Sigmoid colon (tissue), 7 donors: Measurements from ENCODE around the gene SLC39A11. TPM values are rescaled to one million over a fixed set of nuclear protein-coding genes. Genes with fewer than 3 reads are reported as not detected.
"Not testable (repeated sequence)": the region's sequence is repeated elsewhere in the genome, so short reads cannot be mapped to it uniquely, and the experiment has no call there.

Source experiments
- DNase-seq: peaks from one replicate; pipeline ENCODE4 v3.0.0-alpha.2; 2019
- H3K27ac ChIP-seq, 4 donors: fragments of 200-600 bp; sonication (generic); one replicate each; pipeline ENCODE4 v1.5.1; 2016 to 2019; ENCODE audit warnings: mild to moderate bottlenecking in 1 of 4
- H3K27me3 ChIP-seq, 3 donors: fragments of 200-600 bp; sonication (generic); one replicate each; pipeline ENCODE4 v1.5.1; 2019; ENCODE audit warnings: mild to moderate bottlenecking in 1 of 3
- H3K36me3 ChIP-seq, 4 donors: fragments of 200-600 bp; sonication (generic); one replicate each; pipeline ENCODE4 v1.5.1; 2016 to 2019
- H3K4me1 ChIP-seq, 4 donors: fragments of 200-600 bp; sonication (generic); one replicate each; pipeline ENCODE4 v1.5.1; 2017 to 2019
- H3K4me3 ChIP-seq, 4 donors: fragments of 200-600 bp; sonication (generic); one replicate each; pipeline ENCODE4 v1.5.1; 2017 to 2019; ENCODE audit warnings: mild to moderate bottlenecking in 2 of 4, moderate library complexity in 1 of 4
- H3K9me3 ChIP-seq, 4 donors: fragments of 200-600 bp in 3 of 4; sonication (generic) in 3 of 4; one replicate each; pipeline versions ENCODE4 v1.5.1 to v1.6.1; 2013 to 2019
- EP300 ChIP-seq, 4 donors: sonication (generic); formaldehyde crosslinking; IDR thresholded peaks; one replicate each; pipeline ENCODE4 v1.6.1; 2017; ENCODE audit warnings: antibody characterized with exemption in 4 of 4
- POLR2A ChIP-seq, 2 donors: fragments of 450-650 bp; IDR thresholded peaks; one replicate each; pipeline ENCODE4 v1.6.1; 2016; ENCODE audit warnings: antibody characterized with exemption in 2 of 2, mild to moderate bottlenecking in 2 of 2, moderate library complexity in 2 of 2
- POLR2AphosphoS5 ChIP-seq, 4 donors: sonication (generic); formaldehyde crosslinking; IDR thresholded peaks; one replicate each; pipeline ENCODE4 v1.6.1; 2017; ENCODE audit warnings: antibody characterized with exemption in 4 of 4
- WGBS, 2 donors: extraction: QIAGEN DNeasy Blood & Tissue Kit; methylation state at CpG; one replicate each; pipeline ENCODE4 v1.1.7; 2013; 5-methylcytosine and 5-hydroxymethylcytosine counted together
- intact Hi-C: fragments of 100-400 bp; cut with DNase I; formaldehyde crosslinking; loops from one replicate; pipeline ENCODE4 v1.15.1; 2023
- polyA plus RNA-seq, 3 donors: library from polyadenylated mRNA; stranded (reverse); fragments of 200-250 nt; gene quantifications; one replicate each; pipeline ENCODE4 v1.2.3, GENCODE V29; 2013
- total RNA-seq, 4 donors: library from RNA; depleted of rRNA; stranded (reverse); fragments of >200 nt; gene quantifications; one replicate each; pipeline ENCODE4 v1.1.0, GENCODE V29; 2016
- TF ChIP-seq, protein P1 (sequence below), 4 experiments: fragments of 450-650 bp in 3 of 4; fragments of 200-600 bp in 1 of 4; IDR thresholded peaks; one replicate each; pipeline ENCODE4 v1.5.1; 2016 to 2019; ENCODE audit warnings: antibody characterized with exemption in 4 of 4, mild to moderate bottlenecking in 3 of 4, moderate library complexity in 2 of 4
- donor health status: healthy with polysubstance abuse.
- donor health status: Bipolar disorder and iron deficiency.
- donor health status: healthy.

The SLC39A11 gene
- total and polyA plus RNA-seq, 7 donors: 7.6 to 16.4 (median 8.4) TPM

- DNase-seq: no peak
- WGBS, 2 donors: 89 to 90% methylated on average over 5 of the region's 5 CpGs
- Histone ChIP-seq H3K27me3 (no peaks in the 10 kb centered on the region), H3K4me3 (no peak overlapping the region), H3K36me3 (no peaks in the 10 kb centered on the region), H3K4me1 (no peaks in the 10 kb centered on the region), H3K9me3 (no peaks in the 10 kb centered on the region), H3K27ac (no peak overlapping the region)
- intact Hi-C loops: no loop called here
- TF ChIP-seq EP300 (IDR thresholded peaks at IDR 0.05): no peak
- TF ChIP-seq, protein P1, sequence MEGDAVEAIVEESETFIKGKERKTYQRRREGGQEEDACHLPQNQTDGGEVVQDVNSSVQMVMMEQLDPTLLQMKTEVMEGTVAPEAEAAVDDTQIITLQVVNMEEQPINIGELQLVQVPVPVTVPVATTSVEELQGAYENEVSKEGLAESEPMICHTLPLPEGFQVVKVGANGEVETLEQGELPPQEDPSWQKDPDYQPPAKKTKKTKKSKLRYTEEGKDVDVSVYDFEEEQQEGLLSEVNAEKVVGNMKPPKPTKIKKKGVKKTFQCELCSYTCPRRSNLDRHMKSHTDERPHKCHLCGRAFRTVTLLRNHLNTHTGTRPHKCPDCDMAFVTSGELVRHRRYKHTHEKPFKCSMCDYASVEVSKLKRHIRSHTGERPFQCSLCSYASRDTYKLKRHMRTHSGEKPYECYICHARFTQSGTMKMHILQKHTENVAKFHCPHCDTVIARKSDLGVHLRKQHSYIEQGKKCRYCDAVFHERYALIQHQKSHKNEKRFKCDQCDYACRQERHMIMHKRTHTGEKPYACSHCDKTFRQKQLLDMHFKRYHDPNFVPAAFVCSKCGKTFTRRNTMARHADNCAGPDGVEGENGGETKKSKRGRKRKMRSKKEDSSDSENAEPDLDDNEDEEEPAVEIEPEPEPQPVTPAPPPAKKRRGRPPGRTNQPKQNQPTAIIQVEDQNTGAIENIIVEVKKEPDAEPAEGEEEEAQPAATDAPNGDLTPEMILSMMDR (IDR thresholded peaks at IDR 0.05): no peak
- no peak for TF ChIP-seq POLR2AphosphoS5 (IDR thresholded peaks at IDR 0.05)
- no peak for TF ChIP-seq POLR2A (IDR thresholded peaks at IDR 0.05)
Measured at GRCh38 chr17:72937707-72938106, 154.8 kb downstream of the SLC39A11 start.

GRCh38 chr17:72937254-72937653, 155.2 kb downstream of the SLC39A11 start:
- H3K4me1 ChIP-seq, H3K4me3 ChIP-seq, DNase-seq, H3K36me3 ChIP-seq, H3K27ac ChIP-seq, H3K9me3 ChIP-seq, intact Hi-C loops, H3K27me3 ChIP-seq: not testable (repeated sequence)
- 92% methylated on average over 8 of the region's 8 CpGs for WGBS, 2 donors

DNA sequence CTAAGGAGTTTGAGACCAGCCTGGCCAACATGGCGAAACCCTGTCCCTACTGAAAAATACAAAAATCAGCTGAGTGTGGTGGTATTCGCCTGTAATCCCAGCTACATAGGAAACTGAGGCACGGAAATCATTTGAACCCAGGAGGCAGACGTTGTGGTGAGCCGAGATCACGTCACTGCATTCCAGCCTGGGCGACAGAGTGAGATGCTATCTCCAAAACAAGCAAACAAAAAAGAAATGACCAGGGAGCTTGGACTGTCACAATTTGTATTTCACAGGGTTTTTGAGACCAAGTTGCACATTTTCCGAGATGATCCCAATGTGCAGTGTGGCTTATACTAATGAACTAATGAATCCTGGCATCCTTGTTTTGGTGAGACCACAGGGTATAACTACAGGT, 156.5 kb downstream of the SLC39A11 start:
- H3K9me3 ChIP-seq: no peaks in the 10 kb centered on the region
- no peak overlapping the region for H3K27ac ChIP-seq
- H3K36me3 ChIP-seq: no peaks in the 10 kb centered on the region
- no peak overlapping the region for H3K4me3 ChIP-seq
- DNase-seq: no peak
- TF ChIP-seq POLR2A (IDR thresholded peaks at IDR 0.05): no peak
- intact Hi-C loops: no loop called here
- H3K27me3 ChIP-seq: no peaks in the 10 kb centered on the region
- no peaks in the 10 kb centered on the region for H3K4me1 ChIP-seq
- 95 to 97% methylated on average over 8 of the region's 8 CpGs for WGBS, 2 donors

GRCh38 chr17:72934927-72935326, 157.6 kb downstream of the SLC39A11 start:
- intact Hi-C loops: no loop called here

GRCh38 chr17:72931635-72932034, 160.9 kb downstream of the SLC39A11 start:
- Histone ChIP-seq H3K27ac (no peak overlapping the region), H3K9me3 (no peaks in the 10 kb centered on the region), H3K27me3 (no peaks in the 10 kb centered on the region), H3K4me3 (no peak overlapping the region), H3K36me3 (no peaks in the 10 kb centered on the region), H3K4me1 (no peaks in the 10 kb centered on the region)
- intact Hi-C loops: no loop called here
- WGBS, 2 donors: 84 to 86% methylated on average over 5 of the region's 5 CpGs
- DNase-seq: no peak
- no peak for TF ChIP-seq POLR2A (IDR thresholded peaks at IDR 0.05)
- TF ChIP-seq POLR2AphosphoS5 (IDR thresholded peaks at IDR 0.05): no peak
- TF ChIP-seq, protein P1 (IDR thresholded peaks at IDR 0.05): no peak
- no peak for TF ChIP-seq EP300 (IDR thresholded peaks at IDR 0.05)

More at GRCh38 chr17:72934927-72935326, 157.6 kb downstream of the SLC39A11 start:
- Histone ChIP-seq H3K9me3 (no peaks in the 10 kb centered on the region), H3K27me3 (no peaks in the 10 kb centered on the region), H3K36me3 (no peaks in the 10 kb centered on the region), H3K4me3 (no peak overlapping the region), H3K4me1 (no peaks in the 10 kb centered on the region), H3K27ac (no peak overlapping the region)
- no peak for TF ChIP-seq POLR2A (IDR thresholded peaks at IDR 0.05)
- no peak for TF ChIP-seq EP300 (IDR thresholded peaks at IDR 0.05)
- TF ChIP-seq POLR2AphosphoS5 (IDR thresholded peaks at IDR 0.05): no peak
- TF ChIP-seq, protein P1 (IDR thresholded peaks at IDR 0.05): no peak
- DNase-seq: no peak
- 86 to 90% methylated on average over 8 of the region's 8 CpGs for WGBS, 2 donors

DNA sequence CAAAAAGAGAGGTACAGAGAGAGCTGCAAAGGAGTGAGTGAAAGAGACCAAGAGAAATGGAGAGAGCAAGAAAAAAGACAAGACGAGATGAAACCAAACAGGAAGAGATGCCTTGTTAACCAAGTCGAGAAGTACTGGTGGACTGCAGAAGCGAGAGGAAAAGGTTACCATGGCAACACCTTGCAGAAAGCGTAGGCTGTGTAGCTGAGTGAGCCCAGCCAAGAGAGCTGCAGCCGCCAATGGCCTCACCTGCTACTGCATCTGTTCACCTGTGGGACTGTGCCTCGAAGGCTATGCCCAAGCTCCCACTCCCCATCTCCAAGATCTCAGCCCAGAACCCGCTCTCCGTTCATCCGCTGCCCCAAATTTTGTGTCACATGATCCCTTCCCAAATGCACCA, 161.3 kb downstream of the SLC39A11 start:
- intact Hi-C loops: no loop called here
- no peak overlapping the region for H3K27ac ChIP-seq
- TF ChIP-seq POLR2A (IDR thresholded peaks at IDR 0.05) (no peak), EP300 (IDR thresholded peaks at IDR 0.05) (no peak), POLR2AphosphoS5 (IDR thresholded peaks at IDR 0.05) (no peak)
- TF ChIP-seq, protein P1 (IDR thresholded peaks at IDR 0.05): no peak
- no peaks in the 10 kb centered on the region for H3K9me3 ChIP-seq
- DNase-seq: no peak
- H3K4me3 ChIP-seq: no peak overlapping the region
- no peaks in the 10 kb centered on the region for H3K27me3 ChIP-seq
- H3K36me3 ChIP-seq: no peaks in the 10 kb centered on the region
- H3K4me1 ChIP-seq: no peaks in the 10 kb centered on the region
- WGBS, 2 donors: 75 to 83% methylated on average over 9 of the region's 9 CpGs
